ENCODE results near the gene MYT1.

The MYT1 gene

DNA sequence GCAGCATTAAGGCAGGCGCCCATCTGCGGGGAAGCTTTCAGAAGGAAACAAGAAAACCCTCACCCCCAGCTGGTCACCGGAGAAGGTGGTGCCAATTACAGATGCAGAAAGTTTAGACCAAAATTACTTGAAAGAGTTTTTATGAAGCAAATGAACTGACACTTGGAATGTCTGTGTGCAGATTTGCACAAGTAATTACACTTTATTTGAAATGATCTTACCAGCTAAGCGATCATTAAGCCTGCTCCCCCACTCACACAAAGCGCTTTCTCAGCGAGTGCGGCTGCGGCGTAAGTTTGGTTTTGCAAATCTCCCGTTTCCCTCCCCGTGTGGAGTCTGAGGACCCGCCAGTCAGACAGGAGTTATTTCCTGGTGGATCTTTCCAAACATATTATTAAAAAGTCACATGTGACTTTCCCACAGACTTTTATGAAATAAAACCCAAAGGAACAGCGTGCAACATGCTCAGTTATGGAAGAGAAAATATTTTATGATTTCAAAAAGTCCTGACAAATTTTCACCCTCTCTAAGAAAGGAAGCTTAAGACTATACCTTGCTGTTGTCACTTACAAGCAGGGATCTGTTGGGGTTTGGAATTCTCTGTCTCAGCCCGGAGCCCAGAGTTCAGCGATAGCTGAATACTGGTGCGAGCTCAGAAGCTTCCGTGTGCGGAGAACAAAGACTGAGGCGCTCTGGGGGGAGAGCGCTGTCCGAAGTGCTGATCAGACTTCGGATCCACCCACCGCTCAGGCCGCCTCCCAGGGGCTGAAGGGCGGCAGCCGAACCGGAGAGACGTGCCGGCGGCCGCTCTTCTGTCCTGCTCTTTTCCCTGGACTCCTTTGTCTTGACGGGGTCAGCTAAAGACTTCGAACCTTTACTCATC is 2.7 kb upstream of the MYT1 start:
- no peak overlapping the region for H3K27ac ChIP-seq
- peak; percentile 88 for DNase-seq (ENCODE audit: low spot score)
- TF ChIP-seq CTCF (conservative IDR thresholded peaks at IDR 0.05; ENCODE audit: low read depth): no peak
- POLR2A ChIA-PET (ENCODE audit: low non-redundant PET): no interaction called here
- CTCF ChIA-PET: no interaction called here

DNA sequence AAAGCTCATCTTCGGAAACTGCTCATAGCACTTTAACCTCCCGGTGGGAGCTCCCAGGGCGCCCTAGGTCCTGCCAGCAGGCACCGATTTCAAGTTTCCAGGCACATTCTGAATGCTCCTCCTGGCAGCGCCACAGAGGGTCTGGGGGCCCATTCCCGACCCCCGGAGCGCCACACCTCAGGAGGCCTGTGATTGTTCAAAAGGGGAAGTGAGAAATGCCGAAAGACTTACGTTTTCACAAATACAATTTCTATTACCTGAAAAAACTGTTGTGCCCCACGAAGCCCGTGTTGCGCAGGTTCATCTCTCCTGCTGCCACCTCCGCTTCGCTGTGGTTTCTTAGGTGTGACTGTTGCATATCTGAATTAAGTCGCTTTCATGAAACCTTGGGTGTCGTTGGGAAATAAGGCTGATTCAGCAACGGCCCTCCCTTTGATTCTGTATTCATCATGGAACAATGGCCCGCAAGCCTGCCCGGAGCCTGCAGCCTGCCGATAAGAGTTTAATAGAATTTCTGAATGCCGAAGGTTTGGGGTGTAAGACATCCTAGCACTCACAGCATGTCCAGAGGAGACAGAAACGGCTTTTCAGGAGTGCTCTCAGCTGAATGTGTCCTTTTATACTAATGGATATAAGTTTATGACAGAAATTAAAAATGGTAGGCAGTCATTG is 1.9 kb upstream of the MYT1 start:
- no peak for DNase-seq (ENCODE audit: low spot score)
- TF ChIP-seq CTCF (conservative IDR thresholded peaks at IDR 0.05; ENCODE audit: low read depth): no peak
- CTCF ChIA-PET: no interaction called here
- no peak overlapping the region for H3K27ac ChIP-seq
- POLR2A ChIA-PET (ENCODE audit: low non-redundant PET): no interaction called here

DNA sequence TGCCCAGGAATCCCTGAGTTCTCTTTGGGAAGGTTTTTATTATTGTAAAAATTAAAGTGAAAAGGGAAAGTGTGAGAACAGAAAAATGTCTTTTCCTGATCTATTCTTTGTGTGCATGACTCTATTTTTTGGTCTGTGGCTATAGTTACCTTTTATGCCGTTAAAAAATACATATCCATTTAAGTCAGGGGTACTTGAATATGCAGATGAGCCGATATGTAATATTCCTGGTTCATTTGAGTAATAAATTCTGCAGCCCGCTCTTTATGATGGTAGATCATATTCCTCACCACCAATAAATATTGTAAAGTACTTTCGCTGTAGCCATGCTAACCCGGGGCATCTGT is 503 bp upstream of the MYT1 start:
- ChIA-PET POLR2A (ENCODE audit: low non-redundant PET) (no interaction called here), CTCF (no interaction called here)
- H3K27ac ChIP-seq: no peak overlapping the region
- TF ChIP-seq CTCF (conservative IDR thresholded peaks at IDR 0.05; ENCODE audit: low read depth): no peak
- no peak for DNase-seq (ENCODE audit: low spot score)

DNA sequence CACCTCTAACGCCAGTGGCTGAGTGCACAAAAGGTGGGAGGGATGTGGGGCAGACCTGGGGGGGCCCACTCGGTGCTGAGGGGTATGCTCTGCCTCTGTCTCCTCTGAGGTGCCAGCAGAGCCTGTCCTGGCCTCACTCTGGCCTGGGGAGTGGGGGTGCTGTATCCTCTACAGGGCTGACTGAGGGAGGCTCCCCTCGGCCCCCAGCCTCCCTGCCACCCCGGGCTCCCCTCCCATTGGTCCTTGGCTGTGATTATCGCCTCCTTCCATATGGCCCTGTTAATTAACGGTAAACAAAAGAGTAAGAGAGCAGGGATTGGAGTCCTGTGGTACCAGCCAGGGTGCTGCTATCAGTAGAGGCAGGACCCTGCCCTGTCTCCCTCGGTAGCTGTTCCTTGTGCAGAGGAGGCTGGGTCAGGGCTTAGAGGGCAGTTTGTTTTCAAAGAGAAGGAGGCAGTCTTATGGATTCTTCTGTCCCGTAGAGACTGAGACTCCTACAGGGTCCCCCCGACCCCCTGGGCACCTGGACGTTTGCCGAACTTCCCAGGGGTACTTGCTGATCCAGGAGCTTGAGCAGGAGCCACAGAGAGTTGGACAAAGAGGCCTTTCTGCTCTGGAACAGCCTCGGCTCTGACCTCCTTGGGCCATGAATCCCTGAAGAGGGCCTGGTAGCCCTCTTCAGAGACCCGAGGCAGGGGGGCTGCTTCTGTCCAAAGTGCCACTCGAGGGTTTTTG is 1.8 kb downstream of the MYT1 start:
- ChIA-PET POLR2A (ENCODE audit: low non-redundant PET) (interaction anchor here (0.6 kb wide), 1 partner anchor 75 kb away, joined by 3 read pairs; no protein-coding TSS in a partner anchor), CTCF (interaction anchor here (0.6 to 0.9 kb wide), 2 partner anchors 10 to 730 kb away, joined by 3 to 4 read pairs; no protein-coding TSS in a partner anchor)
- DNase-seq (ENCODE audit: low spot score): no peak
- no peak for TF ChIP-seq CTCF (conservative IDR thresholded peaks at IDR 0.05; ENCODE audit: low read depth)
- H3K27ac ChIP-seq: no peak overlapping the region

DNA sequence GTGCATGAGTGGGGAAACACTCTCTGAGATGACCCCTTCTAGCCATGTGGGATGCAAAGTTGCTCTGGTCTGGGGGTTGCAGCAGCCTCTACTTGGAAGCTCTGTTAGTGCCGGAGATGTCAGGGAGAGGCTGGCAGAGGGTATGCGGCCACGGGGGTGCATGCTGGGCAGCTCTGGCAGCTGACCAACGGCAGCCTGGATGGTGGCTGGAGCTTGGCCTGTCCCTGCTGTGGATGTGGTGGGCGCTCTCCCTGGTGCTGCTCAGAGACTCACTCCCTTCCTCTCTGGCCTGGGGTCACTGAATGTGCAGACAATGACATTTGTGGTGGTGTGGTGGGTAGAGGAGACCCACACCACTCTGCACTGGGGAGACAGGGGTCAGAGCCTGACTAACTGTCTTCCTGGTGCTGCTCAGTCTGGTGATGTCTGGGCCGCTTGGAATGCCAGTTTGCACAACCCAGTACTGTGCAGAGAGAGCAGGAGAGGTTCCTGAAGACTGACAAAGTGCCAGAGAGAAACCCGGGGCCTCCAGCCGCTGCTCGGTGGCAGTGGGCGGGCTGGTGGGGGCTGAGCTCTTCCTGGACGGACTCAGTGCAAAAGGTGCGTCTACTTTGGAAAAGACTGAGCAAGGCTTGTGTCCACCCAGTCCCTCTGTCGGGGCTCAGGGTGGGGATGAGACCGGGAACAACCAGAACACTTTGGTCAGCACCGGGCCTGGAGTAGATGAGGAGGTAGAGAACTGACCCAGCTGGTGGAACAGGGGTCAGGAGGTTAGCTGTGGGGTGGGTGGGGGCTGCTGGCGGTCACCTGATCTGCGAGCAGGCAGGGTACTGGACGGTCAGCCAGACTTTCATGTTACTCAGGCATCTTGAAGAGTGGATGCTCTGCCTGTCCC is 2.7 kb downstream of the MYT1 start:
- POLR2A ChIA-PET (ENCODE audit: low non-redundant PET): no interaction called here
- DNase-seq (ENCODE audit: low spot score): no peak
- H3K27ac ChIP-seq: no peak overlapping the region
- TF ChIP-seq CTCF (conservative IDR thresholded peaks at IDR 0.05; ENCODE audit: low read depth): no peak
- CTCF ChIA-PET: interaction anchor here (0.7 to 0.9 kb wide), 2 partner anchors 11 to 221 kb away, joined by 3 to 5 read pairs; no protein-coding TSS in a partner anchor

All from RWPE1 (cell line).